ENCODE results near the gene GPR141. TPM values are rescaled to one million over a fixed set of nuclear protein-coding genes. Genes with fewer than 3 reads are reported as not detected.

The GPR141 gene
- total RNA-seq, 8 experiments from 2014 or later: 0.29 to 3.4 (median 0.63) TPM; not detected in 5

DNA sequence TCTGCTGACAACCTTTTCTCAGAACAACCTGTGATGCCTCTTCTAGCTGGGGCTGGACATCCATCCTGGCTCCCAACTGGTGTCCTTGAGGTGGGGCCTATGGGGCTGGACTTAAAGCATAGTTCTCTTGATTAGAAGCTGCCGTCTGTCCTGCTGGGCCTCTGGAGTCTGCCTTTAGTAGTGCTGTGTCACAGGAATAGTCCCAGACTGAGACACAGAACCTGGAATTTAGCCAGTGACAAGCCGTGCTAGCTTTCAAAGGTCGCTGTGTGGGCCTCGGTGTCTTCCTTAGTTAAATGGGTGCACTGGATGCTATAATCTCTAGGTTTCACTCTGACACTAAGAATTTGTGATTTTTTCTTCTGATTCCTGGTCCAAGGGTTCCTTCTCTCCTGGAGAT is 41.2 kb downstream of the GPR141 start:
- 18 to 100% (median 84%) methylated on average over 2 to 4 of the region's 4 CpGs; no CpG with 5 or more reads in 4 of the 10 experiments for whole genome bisulfite sequencing, 10 experiments
- no peak overlapping the region for H3K4me3 ChIP-seq
- no peaks in the 10 kb centered on the region for H3K4me1 ChIP-seq (replicated peaks in 1 of 2)
- H3K27ac ChIP-seq: no peak overlapping the region
- no peak for ATAC-seq (replicated peaks in 6 of 8)
- in situ Hi-C loops (cut with MboI; ENCODE audit: low pct_unique_long_range_greater_than_20kb in 2 of 9, low sequenced_read_pairs in 9 of 9, unreplicated experiment in 9 of 9): no loop called here

DNA sequence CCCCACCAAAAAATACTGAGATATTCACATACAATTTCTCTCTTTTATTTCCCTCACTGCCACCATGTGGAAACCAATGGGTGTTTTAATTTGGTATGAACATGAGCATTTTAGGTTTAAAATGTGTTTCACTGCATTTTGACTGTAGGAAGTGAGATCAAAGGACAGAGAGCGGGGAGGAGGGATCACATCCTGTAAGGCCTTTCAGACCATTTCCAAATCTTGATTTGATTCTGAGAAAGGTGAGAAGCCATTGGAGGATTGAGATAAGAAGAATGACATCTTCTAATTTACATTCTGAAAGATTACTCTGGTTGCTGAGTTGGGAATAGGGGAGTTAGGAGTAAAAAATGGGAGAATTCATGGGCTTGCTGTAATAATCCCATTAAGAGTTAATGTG is 42.5 kb downstream of the GPR141 start:
- in situ Hi-C loops (cut with MboI; ENCODE audit: low pct_unique_long_range_greater_than_20kb in 2 of 9, low sequenced_read_pairs in 9 of 9, unreplicated experiment in 9 of 9): no loop called here
- no peaks in the 10 kb centered on the region for H3K4me1 ChIP-seq (replicated peaks in 1 of 2)
- no peak overlapping the region for H3K4me3 ChIP-seq
- WGBS, 10 experiments: 13 to 100% (median 100%) methylated on average over 1 of the region's 1 CpG; no CpG with 5 or more reads in 4 of the 10 experiments
- no peak overlapping the region for H3K27ac ChIP-seq
- ATAC-seq (replicated peaks in 6 of 8): no peak

DNA sequence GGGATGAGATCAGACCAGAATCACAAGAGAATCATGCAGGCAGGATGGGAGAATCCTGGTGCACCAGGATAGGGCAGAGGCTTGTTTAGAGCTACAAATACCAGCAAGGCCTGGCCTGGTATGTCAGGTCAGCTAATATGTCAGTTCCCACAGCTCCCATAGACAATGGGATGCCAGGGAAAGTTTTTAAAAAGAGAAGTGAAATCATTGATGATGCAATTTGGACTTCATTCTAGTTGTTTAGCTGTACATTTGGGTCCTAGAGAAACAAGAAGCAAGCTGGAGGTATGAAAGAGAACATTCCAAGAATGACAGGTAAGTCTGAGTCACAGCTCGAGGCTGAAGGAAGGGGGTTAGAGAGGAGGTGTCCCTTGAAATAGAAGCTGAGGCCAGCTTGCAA is 45.2 kb downstream of the GPR141 start:
- in situ Hi-C loops (cut with MboI; ENCODE audit: low pct_unique_long_range_greater_than_20kb in 2 of 9, low sequenced_read_pairs in 9 of 9, unreplicated experiment in 9 of 9): no loop called here
- Histone ChIP-seq H3K4me3 (no peak overlapping the region), H3K27ac (no peak overlapping the region), H3K4me1 (replicated peaks in 1 of 2) (no peaks in the 10 kb centered on the region)
- WGBS, 10 experiments: 33 to 80% (median 65%) methylated on average over 1 of the region's 1 CpG; no CpG with 5 or more reads in 7 of the 10 experiments
- ATAC-seq (replicated peaks in 6 of 8): no peak

DNA sequence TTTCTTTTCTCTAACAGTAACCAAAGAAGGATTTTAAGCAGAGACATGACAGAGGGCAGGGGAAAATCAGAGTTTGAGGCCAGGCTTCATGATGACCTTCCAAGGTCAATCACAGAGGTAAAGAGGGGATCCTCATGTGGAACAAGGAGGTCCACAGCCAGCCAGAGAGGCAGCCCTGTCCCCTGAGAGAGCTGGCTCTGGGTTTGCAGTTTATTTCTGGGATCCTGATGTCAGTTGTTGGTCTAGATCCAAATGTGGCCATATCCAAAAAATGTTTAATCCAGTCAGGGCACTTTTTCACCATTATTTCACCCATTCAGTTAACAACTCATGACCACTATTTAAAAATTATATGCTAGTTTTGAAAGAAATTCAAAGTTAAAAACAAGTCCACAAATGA is 45.6 kb downstream of the GPR141 start:
- Histone ChIP-seq H3K4me3 (no peak overlapping the region), H3K4me1 (replicated peaks in 1 of 2) (no peaks in the 10 kb centered on the region), H3K27ac (no peak overlapping the region)
- in situ Hi-C loops (cut with MboI; ENCODE audit: low pct_unique_long_range_greater_than_20kb in 2 of 9, low sequenced_read_pairs in 9 of 9, unreplicated experiment in 9 of 9): no loop called here
- ATAC-seq (replicated peaks in 6 of 8): no peak

DNA sequence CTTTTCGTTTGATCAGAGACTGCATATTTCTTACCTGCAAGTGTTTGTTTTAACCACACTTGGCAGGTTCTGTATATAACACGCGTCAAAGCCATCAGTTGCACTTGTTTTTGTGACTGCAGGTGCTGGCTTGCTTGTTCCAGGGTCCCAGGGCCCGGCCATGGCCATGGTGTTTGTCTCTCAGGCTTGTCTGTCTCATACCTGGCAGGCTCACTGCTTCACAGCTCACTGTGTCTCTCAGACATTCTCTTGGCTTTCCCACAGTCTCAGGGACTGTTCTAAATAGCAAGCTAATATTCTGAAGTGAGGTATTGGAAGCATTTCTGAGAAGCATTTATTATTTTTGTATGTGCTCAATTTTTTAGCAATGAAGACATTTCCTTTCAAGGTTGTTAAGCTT is 46.9 kb downstream of the GPR141 start:
- no peak for ATAC-seq (replicated peaks in 6 of 8)
- WGBS, 10 experiments: 0 to 95% (median 70%) methylated on average over 1 to 4 of the region's 4 CpGs; no CpG with 5 or more reads in 1 of the 10 experiments
- no peaks in the 10 kb centered on the region for H3K4me1 ChIP-seq (replicated peaks in 1 of 2)
- H3K4me3 ChIP-seq: no peak overlapping the region
- H3K27ac ChIP-seq: no peak overlapping the region
- in situ Hi-C loops (cut with MboI; ENCODE audit: low pct_unique_long_range_greater_than_20kb in 2 of 9, low sequenced_read_pairs in 9 of 9, unreplicated experiment in 9 of 9): no loop called here

DNA sequence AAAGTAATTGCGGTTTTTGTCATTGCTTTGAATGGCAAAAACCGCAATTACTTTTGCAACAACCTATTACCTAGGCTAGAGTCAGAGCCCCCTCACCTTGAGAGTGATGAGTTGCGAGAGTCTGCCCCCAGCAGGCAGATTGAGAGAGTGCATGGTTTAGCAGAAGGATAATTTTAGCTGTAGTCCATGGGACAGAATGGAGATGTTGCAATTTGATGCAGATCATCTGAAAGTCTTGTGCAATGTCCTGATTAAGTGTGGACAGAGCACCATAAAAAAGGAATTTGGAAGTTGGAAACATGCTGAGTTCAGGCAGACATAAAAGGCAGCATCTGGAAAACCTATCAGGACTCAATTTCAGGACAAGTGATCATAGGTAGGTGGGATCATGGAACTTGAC is 48.7 kb downstream of the GPR141 start:
- in situ Hi-C loops (cut with MboI; ENCODE audit: low pct_unique_long_range_greater_than_20kb in 2 of 9, low sequenced_read_pairs in 9 of 9, unreplicated experiment in 9 of 9): no loop called here
- H3K4me1 ChIP-seq (replicated peaks in 1 of 2): no peaks in the 10 kb centered on the region
- H3K27ac ChIP-seq: no peak overlapping the region
- no peak overlapping the region for H3K4me3 ChIP-seq
- ATAC-seq (replicated peaks in 6 of 8): peak in 3 of 8 experiments; percentile 84 to 94 (median 86)
- 0 to 44% (median 19%) methylated on average over 1 to 3 of the region's 3 CpGs; no CpG with 5 or more reads in 1 of the 10 experiments for WGBS, 10 experiments

DNA sequence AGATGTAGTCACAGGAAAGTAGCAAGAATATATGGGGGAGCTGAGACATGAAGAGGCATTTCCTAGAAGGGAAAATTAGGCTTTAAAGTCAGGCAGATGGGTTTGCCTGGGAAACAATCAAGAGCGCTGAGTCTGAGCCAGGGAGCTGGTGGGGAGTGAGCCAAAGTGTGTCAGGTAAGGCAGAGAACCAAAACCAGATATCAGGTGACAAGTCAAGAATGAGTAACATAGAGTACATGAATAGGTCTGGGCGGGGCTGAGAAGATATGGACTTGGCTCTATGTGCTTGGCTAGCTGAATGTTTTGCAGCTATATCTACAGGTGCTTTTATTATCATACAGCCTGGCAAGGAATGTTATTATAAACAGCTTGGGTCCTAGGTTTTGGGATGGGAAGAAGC is 49.3 kb downstream of the GPR141 start:
- WGBS, 10 experiments: 0 to 100% (median 98%) methylated on average over 1 to 2 of the region's 2 CpGs; no CpG with 5 or more reads in 2 of the 10 experiments
- no peak for ATAC-seq (replicated peaks in 6 of 8)

DNA sequence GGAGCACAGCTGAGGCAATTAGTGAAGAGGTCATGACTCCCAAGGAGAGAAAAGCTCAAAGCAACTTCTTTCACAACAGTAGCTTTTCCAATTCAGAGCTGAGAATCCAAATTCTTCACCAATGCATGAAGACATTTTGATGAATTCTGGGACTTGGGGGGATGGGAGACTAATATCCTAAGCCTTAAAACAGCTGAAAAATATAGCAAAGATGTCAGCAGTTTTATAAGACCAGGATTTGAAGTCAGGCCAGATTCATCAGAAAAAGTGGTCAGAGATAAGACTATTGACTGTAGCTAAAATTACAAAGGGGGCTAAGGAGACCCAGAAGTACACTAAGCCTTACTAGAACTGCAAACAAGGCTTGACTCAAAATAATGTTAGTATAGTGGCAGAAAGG is 51.6 kb downstream of the GPR141 start:
- ATAC-seq (replicated peaks in 6 of 8): no peak
- in situ Hi-C loops (cut with MboI; ENCODE audit: low pct_unique_long_range_greater_than_20kb in 2 of 9, low sequenced_read_pairs in 9 of 9, unreplicated experiment in 9 of 9): no loop called here
- H3K27ac ChIP-seq: no peak overlapping the region
- no peak overlapping the region for H3K4me3 ChIP-seq
- peaks cover 0 to 4% of the 10 kb centered on the region in 2 donors for H3K4me1 ChIP-seq (replicated peaks in 1 of 2)

More for the DNA sequence above, 49.3 kb downstream of the GPR141 start:
- no peak overlapping the region for H3K27ac ChIP-seq
- no peaks in the 10 kb centered on the region for H3K4me1 ChIP-seq (replicated peaks in 1 of 2)
- in situ Hi-C loops (cut with MboI; ENCODE audit: low pct_unique_long_range_greater_than_20kb in 2 of 9, low sequenced_read_pairs in 9 of 9, unreplicated experiment in 9 of 9): no loop called here
- H3K4me3 ChIP-seq: no peak overlapping the region

DNA sequence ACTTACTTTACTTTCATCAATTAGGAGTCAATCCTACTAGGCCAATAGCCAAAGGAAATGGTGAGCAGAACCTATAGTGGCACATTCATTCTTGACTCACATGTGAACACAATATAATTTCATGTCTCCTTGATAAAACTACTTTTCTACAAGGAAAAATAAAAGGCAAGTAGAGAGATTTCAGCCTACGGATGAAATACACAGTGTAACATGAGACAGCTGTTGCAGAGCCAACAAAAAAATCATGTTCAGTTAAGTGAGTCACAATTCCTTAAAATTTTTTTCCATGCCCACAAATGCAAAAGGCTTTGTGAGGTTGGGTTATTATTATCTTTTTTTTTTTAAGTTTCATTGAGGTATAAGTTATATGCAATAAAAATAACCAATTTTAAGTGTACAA is 54.8 kb downstream of the GPR141 start:
- no peak for ATAC-seq (replicated peaks in 6 of 8)
- WGBS, 10 experiments: 0 to 100% (median 76%) methylated on average over 1 of the region's 1 CpG; no CpG with 5 or more reads in 2 of the 10 experiments
- Histone ChIP-seq H3K4me1 (replicated peaks in 1 of 2) (peaks cover 0 to 4% of the 10 kb centered on the region in 2 donors), H3K4me3 (no peak overlapping the region), H3K27ac (no peak overlapping the region)
- in situ Hi-C loops (cut with MboI; ENCODE audit: low pct_unique_long_range_greater_than_20kb in 2 of 9, low sequenced_read_pairs in 9 of 9, unreplicated experiment in 9 of 9): no loop called here

DNA sequence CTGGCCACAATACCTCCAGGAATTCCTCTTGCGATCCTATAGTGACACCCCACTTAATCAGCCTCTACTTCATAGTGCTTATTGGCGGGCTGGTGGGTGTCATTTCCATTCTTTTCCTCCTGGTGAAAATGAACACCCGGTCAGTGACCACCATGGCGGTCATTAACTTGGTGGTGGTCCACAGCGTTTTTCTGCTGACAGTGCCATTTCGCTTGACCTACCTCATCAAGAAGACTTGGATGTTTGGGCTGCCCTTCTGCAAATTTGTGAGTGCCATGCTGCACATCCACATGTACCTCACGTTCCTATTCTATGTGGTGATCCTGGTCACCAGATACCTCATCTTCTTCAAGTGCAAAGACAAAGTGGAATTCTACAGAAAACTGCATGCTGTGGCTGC is 56.8 kb downstream of the GPR141 start:
- no peak overlapping the region for H3K4me3 ChIP-seq
- in situ Hi-C loops (cut with MboI; ENCODE audit: low pct_unique_long_range_greater_than_20kb in 2 of 9, low sequenced_read_pairs in 9 of 9, unreplicated experiment in 9 of 9): no loop called here
- WGBS, 10 experiments: 0 to 100% (median 100%) methylated on average over 1 to 6 of the region's 7 CpGs; no CpG with 5 or more reads in 1 of the 10 experiments
- H3K4me1 ChIP-seq (replicated peaks in 1 of 2): peaks cover 0 to 4% of the 10 kb centered on the region in 2 donors
- H3K27ac ChIP-seq: no peak overlapping the region
- ATAC-seq (replicated peaks in 6 of 8): no peak

DNA sequence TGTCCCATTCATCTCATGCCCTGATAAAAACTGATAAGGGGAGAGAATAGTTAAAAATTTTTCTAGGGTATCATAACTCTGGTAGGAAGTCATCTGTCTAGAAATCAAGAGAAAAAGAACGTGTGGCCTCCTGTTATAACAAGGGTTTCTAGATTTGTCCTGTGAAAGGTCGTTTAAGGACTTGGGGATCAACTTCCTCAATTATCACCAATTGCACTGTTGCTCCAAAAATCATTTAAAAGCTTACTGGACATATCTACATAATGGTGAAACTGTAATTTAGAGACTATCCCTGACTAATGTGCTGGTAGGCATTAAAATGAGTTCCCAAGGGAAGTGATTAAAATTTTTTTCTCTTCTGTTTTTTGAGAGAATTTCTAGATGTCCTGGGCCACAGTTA is 58.2 kb downstream of the GPR141 start:
- H3K4me3 ChIP-seq: no peak overlapping the region
- in situ Hi-C loops (cut with MboI; ENCODE audit: low pct_unique_long_range_greater_than_20kb in 2 of 9, low sequenced_read_pairs in 9 of 9, unreplicated experiment in 9 of 9): no loop called here
- WGBS, 10 experiments: 0 to 100% (median 53%) methylated on average over 1 to 2 of the region's 2 CpGs; no CpG with 5 or more reads in 4 of the 10 experiments
- no peak overlapping the region for H3K27ac ChIP-seq
- no peak for ATAC-seq (replicated peaks in 6 of 8)
- H3K4me1 ChIP-seq (replicated peaks in 1 of 2): peaks cover 0 to 4% of the 10 kb centered on the region in 2 donors

DNA sequence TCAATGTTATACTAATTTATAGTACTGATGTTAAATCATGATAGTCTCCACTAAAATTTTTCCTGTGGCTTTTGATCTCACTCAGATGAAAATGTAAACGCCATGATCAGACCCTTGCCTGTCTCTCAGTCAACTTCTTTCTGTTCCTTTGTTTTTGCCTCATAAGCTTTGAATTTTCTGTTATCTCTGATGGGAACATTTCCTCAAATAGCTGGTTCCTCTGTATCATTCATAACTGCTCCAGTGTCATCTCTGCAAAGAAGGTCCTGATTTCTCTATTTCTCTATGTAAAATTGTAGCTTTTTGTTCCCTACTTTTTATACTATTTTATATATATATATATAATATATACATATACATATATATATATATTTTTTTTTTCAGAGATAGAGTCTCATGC is 67.5 kb downstream of the GPR141 start:
- no peak for ATAC-seq (replicated peaks in 6 of 8)
- Histone ChIP-seq H3K4me3 (no peak overlapping the region), H3K27ac (no peak overlapping the region), H3K4me1 (replicated peaks in 1 of 2) (no peaks in the 10 kb centered on the region)
- in situ Hi-C loops (cut with MboI; ENCODE audit: low pct_unique_long_range_greater_than_20kb in 2 of 9, low sequenced_read_pairs in 9 of 9, unreplicated experiment in 9 of 9): no loop called here
- WGBS, 10 experiments: 0 to 100% (median 60%) methylated on average over 1 of the region's 1 CpG; no CpG with 5 or more reads in 1 of the 10 experiments

DNA sequence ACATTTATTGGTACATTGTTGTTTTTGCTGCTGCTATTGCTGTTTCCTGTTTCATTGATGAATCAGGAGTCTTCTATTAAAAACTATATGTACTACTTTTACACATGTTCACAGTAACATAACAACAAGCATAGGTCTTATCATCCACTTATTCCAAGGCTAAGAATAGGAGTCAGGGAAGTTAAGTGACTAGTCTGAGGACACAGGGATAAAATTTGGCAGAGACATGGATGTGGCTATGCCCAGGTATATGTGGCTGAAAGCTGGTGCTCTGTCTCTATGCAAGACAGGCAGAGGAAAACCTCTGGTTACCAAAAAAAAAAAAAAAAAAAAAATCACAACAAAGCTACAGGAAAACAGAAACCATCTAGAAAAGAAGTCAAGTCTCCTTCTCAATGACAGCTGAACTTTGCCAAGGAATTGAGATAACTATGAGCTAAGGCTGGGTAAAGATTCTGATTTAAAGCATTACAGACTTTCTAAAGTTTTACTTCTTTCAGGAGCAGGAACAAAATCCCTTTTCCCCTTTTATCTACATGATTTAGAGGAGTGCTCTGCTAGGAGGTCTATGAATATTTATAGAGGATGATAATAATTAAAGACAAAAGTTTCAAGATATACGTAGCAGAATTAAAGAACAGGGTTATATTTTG is 70.0 kb downstream of the GPR141 start:
- WGBS, 10 experiments: 0 to 71% (median 16%) methylated on average over 1 of the region's 1 CpG; no CpG with 5 or more reads in 2 of the 10 experiments
- no peaks in the 10 kb centered on the region for H3K4me1 ChIP-seq (replicated peaks in 1 of 2)
- no peak overlapping the region for H3K4me3 ChIP-seq
- in situ Hi-C loops (cut with MboI; ENCODE audit: low pct_unique_long_range_greater_than_20kb in 2 of 9, low sequenced_read_pairs in 9 of 9, unreplicated experiment in 9 of 9): no loop called here
- no peak for ATAC-seq (replicated peaks in 6 of 8)
- H3K27ac ChIP-seq: no peak overlapping the region
